ENCODE results near the gene FNTB. TPM values are rescaled to one million over a fixed set of nuclear protein-coding genes. Genes with fewer than 3 reads are reported as not detected.

Gene FNTB
- polyA plus RNA-seq, 1 donor, result 35.0 TPM

- DNase-seq, result no peak
These were observed 12.1 kb upstream of the FNTB start for GRCh38 chr14:64974563-64974962.

- DNase-seq, result no peak
These were observed 7.2 kb upstream of the FNTB start for GRCh38 chr14:64979336-64980074.

DNA sequence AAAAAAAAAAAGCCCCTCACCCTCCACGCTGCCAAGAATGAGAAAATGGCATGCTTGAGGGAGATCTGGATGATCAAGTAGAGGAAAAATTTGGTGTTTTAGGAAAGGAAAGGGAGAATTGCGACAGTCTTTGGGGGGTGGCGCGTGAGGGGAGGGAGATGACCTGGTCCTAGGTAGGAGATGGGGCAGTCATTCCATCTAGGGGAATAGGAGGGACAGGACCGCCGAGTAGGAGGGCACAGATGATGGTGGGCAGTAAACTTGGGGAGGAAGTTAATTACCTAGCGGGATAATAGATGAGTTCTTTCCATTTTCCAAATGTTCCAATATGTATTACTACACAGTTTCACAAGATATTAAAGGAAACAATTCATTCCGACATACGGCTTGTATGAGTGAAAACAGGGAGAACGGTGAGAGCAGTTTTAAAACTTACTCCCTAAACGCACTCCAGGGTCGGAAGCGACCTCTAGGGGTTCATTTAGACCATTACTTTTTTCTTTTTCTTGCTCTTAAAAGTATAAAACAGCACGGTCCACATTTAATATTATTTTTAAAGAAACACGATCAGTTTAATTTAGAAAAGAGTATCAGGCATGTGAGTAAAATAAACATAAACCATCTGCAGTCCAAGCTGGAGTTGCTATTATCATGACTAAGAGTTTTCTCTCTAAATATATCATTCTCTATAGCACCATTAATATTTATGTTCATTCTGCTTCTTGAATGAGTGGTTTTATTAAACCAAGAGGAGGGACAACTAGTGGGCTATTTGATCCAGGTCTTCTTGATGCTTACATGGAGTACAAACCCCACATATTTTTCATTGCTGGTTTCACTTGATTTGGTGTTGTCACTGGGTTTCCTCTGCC, 3.0 kb upstream of the FNTB start:
- no peak for DNase-seq

DNA sequence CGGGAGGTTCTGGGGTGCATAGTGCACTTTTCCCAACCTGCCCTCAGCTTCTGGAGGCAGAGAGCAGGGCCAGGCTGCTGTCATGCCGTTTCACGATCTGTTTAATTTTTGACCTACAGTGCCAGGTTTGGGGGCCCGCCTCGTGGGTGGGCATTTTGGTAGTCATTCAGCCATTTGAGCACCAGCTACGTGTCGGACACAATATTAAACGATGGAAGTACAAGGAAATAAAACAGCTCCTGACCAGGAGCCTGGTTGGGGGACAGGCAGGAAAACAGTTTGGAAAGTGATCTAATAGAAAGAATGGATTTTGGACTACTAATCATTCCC, 708 bp downstream of the FNTB start:
- no peak for DNase-seq

DNA sequence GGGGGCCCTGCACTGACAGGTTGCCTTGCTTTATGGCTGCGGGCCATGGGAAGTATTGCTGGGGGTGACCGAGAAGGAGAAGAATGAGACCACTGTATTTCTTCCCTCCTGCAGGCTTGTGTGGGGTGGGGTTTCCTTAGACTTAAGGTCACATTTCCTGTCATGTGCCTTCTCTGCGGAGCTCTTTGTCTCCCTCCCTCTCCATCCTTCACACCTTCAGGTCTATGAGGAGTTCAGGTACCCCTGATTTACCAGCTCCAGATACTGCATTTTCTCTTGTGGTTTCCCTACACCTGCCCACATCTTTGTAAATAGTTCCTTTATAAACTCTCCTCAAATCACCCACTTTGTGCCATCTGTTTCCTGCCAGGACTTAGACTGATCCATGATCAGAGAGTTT, 3.6 kb downstream of the FNTB start:
- no peak for DNase-seq

DNA sequence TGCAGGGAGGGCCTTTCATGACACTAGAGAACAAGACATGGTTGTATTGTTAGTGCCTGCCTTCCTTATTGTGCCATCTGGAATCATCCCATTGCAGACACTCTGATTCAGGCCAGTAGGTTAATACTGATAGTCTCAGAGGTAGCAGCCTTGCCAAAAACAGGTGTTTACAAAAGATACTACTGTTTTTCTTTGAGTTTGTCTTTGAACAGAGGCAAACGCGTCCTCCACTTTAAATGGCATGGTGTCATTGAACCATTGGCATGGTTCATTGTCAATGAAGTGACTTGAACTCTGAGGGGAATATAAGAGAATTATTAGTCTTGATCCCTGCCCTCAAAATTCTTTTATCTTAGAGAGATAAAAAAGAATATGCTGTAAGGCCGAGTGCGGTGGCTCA, 4.2 kb downstream of the FNTB start:
- no peak for DNase-seq

GRCh38 chr14:64992328-64992885, 5.7 kb downstream of the FNTB start:
- no peak for DNase-seq

DNA sequence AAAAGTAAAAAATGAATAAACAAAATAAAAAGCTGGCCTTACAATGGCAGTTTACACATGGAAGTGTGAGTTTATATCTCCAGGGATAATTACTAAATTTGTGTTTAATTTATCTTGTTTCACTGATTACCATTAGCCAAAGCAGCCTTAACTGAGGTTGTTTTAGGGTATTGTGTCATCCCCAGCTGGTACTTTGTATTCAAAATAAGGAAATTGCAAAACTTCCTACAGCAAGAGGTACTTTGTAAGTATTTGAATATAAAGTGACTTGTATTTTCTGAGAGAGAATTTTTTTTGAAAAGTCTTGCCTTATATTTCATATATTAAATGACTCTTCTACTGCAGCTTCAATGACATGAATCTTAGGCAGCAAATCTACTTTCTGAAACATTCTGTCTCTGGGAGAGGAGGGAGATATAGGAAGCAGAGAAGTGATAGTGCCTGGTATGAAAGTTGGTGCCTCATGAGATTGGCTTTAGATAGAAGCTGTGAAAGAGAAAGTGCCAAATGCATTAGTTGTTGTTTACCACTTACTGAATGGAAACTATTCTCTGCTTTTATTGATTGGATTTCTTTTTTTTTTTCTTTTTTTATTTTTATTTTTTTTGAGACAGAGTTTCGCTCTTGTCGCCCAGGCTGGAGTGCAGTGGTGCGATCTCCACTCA, 6.7 kb downstream of the FNTB start:
- DNase-seq, result no peak

- DNase-seq, result no peak
These were observed 7.8 kb downstream of the FNTB start for GRCh38 chr14:64994540-64994939.

GRCh38 chr14:64995291-64995690, 8.6 kb downstream of the FNTB start:
- DNase-seq, result no peak

GRCh38 chr14:64997108-64997794, 10.6 kb downstream of the FNTB start:
- no peak for DNase-seq

DNA sequence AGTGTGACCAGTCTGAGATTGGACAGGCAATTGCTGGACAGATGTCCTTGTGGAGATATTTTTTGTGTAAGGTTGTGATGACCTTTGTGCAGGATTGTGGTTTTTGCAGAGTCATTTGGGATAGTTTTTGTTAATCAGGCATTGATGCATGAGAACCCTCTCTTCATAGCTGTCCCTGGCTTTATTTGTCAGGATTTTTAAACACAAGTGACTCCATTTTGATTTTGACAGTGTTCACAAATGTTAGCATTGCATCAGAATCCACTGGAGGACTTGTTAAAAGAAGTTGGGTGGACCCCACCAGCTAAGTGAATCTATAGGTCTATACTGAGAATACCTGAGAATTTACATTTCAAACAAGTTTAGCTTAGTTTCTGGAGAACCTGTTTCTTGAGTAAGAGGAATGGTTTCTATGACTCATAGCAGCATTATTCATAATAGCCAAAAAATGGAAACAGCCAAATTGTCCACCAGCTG, 11.8 kb downstream of the FNTB start:
- no peak for DNase-seq

GRCh38 chr14:65000898-65001591, 14.3 kb downstream of the FNTB start:
- no peak for DNase-seq

GRCh38 chr14:65001723-65002122, 15.0 kb downstream of the FNTB start:
- no peak for DNase-seq

DNA sequence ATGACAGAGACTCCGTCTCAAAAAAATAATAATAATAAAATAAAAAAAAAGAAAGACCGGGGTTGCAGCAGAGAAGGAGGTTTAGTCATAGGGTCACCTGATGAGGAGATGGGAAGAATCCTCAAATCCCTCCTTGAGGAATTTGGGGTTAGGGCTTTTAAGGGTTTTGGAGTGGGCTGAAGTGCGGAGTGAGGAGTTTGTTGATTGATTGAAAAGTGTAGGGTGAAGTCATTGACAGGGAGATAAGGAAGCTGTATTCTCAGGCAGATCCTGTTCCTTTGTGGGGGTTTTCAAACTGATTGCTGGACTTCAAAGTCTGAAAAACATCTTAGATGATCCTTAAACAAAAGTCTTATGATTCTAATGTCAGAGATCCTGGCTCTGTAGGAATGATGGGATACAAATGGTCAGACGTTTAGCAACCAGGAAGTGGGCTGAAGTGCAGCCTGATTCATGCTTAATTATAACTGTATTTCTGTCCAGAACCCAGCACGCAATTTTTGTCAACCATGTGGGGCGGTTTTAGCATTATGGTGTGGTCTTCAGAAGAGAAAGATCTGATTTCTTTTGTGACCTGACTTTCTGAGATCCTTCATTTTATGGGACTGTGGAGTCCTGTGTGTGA, 16.0 kb downstream of the FNTB start:
- DNase-seq, result no peak

DNA sequence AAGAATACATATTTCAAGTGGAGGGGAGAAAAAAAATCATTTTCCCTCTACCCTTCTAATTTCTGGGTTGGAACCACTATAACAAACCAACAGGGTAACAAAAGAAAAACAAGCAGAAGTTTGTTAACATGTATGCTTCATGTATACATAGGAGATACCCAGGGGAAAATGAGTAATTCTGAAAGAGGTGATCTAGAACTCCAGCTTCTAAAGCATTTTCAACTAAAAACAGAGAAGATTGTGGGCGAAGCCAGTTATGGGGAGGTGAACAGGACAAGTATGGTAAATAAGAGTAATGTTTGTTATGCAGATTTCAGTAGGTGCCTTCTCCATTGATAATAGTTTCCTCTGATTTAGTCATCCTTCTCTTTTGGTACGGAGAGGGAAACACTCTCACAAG, 16.7 kb downstream of the FNTB start:
- DNase-seq, result no peak

GRCh38 chr14:65006261-65006721, 19.6 kb downstream of the FNTB start:
- peak; percentile 64 for DNase-seq

GRCh38 chr14:65007202-65007601, 20.5 kb downstream of the FNTB start:
- DNase-seq, result no peak

GRCh38 chr14:65010211-65010931, 23.7 kb downstream of the FNTB start:
- DNase-seq, result no peak

GRCh38 chr14:65011538-65011937, 24.8 kb downstream of the FNTB start:
- no peak for DNase-seq
